ENCODE data around the gene PKNOX2. TPM values are rescaled to one million over a fixed set of nuclear protein-coding genes. Genes with fewer than 3 reads are reported as not detected.

The PKNOX2 gene
- total RNA-seq, 4 donors from 2014 or later, result 0.40 to 5.9 (median 1.1) TPM; not detected in 1

GRCh38 chr11:125179895-125180294 is 15.3 kb downstream of the PKNOX2 start:
- H3K4me3 ChIP-seq, result no peak overlapping the region
- no peaks in the 10 kb centered on the region for H3K36me3 ChIP-seq
- 71 to 85% methylated on average over 11 of the region's 11 CpGs for WGBS, 2 donors
- peaks cover 0 to 7% (median 0%) of the 10 kb centered on the region in 4 donors for H3K27me3 ChIP-seq
- DNase-seq, result no peak
- intact Hi-C loops (cut with DNase I), result no loop called here
- TF ChIP-seq CTCF (IDR thresholded peaks at IDR 0.05) (no peak), POLR2A (IDR thresholded peaks at IDR 0.05) (no peak)
- no peaks in the 10 kb centered on the region for H3K9me3 ChIP-seq
- H3K4me1 ChIP-seq, result peaks cover 0 to 5% (median 0%) of the 10 kb centered on the region in 3 donors
- no peak overlapping the region for H3K27ac ChIP-seq

GRCh38 chr11:125180413-125181305 is 16.1 kb downstream of the PKNOX2 start:
- DNase-seq, result no peak
- TF ChIP-seq CTCF (IDR thresholded peaks at IDR 0.05), result no peak
- TF ChIP-seq POLR2A (IDR thresholded peaks at IDR 0.05), result no peak
- intact Hi-C loops (cut with DNase I), result no loop called here
- no peaks in the 10 kb centered on the region for H3K9me3 ChIP-seq
- H3K36me3 ChIP-seq, result no peaks in the 10 kb centered on the region
- no peaks in the 10 kb centered on the region for H3K27me3 ChIP-seq
- H3K4me3 ChIP-seq, result no peak overlapping the region
- peaks cover 0 to 5% (median 0%) of the 10 kb centered on the region in 3 donors for H3K4me1 ChIP-seq
- 52 to 57% methylated on average over 5 to 6 of the region's 6 CpGs for WGBS, 2 donors
- H3K27ac ChIP-seq, result no peak overlapping the region

GRCh38 chr11:125182573-125182972 is 18.0 kb downstream of the PKNOX2 start:
- Histone ChIP-seq H3K27ac (no peak overlapping the region), H3K9me3 (peaks cover 0 to 7% (median 0%) of the 10 kb centered on the region in 3 donors), H3K27me3 (no peaks in the 10 kb centered on the region), H3K4me1 (peaks cover 0 to 5% (median 0%) of the 10 kb centered on the region in 3 donors), H3K4me3 (no peak overlapping the region), H3K36me3 (no peaks in the 10 kb centered on the region)
- no peak for DNase-seq
- TF ChIP-seq POLR2A (IDR thresholded peaks at IDR 0.05), result no peak
- intact Hi-C loops (cut with DNase I), result no loop called here

- DNase-seq, result no peak
- WGBS, 2 donors, result 82 to 83% methylated on average over 1 of the region's 1 CpG
Measured at GRCh38 chr11:125183641-125184040, 19.1 kb downstream of the PKNOX2 start.

GRCh38 chr11:125188021-125188420 is 23.5 kb downstream of the PKNOX2 start:
- intact Hi-C loops (cut with DNase I), result no loop called here
- Histone ChIP-seq H3K27ac (no peak overlapping the region), H3K36me3 (no peaks in the 10 kb centered on the region), H3K9me3 (peaks cover 0 to 7% (median 0%) of the 10 kb centered on the region in 3 donors), H3K4me1 (no peaks in the 10 kb centered on the region), H3K4me3 (no peak overlapping the region), H3K27me3 (peaks cover 0 to 11% (median 0%) of the 10 kb centered on the region in 4 donors)
- DNase-seq, result no peak
- no peak for TF ChIP-seq CTCF (IDR thresholded peaks at IDR 0.05)
- TF ChIP-seq POLR2A (IDR thresholded peaks at IDR 0.05), result no peak

More at GRCh38 chr11:125183641-125184040, 19.1 kb downstream of the PKNOX2 start:
- TF ChIP-seq POLR2A (IDR thresholded peaks at IDR 0.05) (no peak), CTCF (IDR thresholded peaks at IDR 0.05) (no peak)
- peaks cover 0 to 5% (median 0%) of the 10 kb centered on the region in 3 donors for H3K4me1 ChIP-seq
- no peaks in the 10 kb centered on the region for H3K36me3 ChIP-seq
- no peak overlapping the region for H3K27ac ChIP-seq
- no peak overlapping the region for H3K4me3 ChIP-seq
- H3K27me3 ChIP-seq, result no peaks in the 10 kb centered on the region
- intact Hi-C loops (cut with DNase I), result no loop called here
- peaks cover 0 to 7% (median 0%) of the 10 kb centered on the region in 3 donors for H3K9me3 ChIP-seq

All from esophagus squamous epithelium (tissue), 5 donors.